Ecto neural progenitor cell (in vitro differentiated cells): Measurements from ENCODE around the gene DLGAP3.

Experiments used
- DNase-seq: peaks from one replicate; pipeline ENCODE4 v3.0.0-alpha.2; 2018; ENCODE audit warnings: low spot score

DLGAP3 gene

GRCh38 chr1:34904236-34905097 is 25.0 kb downstream of the DLGAP3 start:
- no peak for DNase-seq

GRCh38 chr1:34901919-34902318 is 27.5 kb downstream of the DLGAP3 start:
- DNase-seq: no peak

DNA sequence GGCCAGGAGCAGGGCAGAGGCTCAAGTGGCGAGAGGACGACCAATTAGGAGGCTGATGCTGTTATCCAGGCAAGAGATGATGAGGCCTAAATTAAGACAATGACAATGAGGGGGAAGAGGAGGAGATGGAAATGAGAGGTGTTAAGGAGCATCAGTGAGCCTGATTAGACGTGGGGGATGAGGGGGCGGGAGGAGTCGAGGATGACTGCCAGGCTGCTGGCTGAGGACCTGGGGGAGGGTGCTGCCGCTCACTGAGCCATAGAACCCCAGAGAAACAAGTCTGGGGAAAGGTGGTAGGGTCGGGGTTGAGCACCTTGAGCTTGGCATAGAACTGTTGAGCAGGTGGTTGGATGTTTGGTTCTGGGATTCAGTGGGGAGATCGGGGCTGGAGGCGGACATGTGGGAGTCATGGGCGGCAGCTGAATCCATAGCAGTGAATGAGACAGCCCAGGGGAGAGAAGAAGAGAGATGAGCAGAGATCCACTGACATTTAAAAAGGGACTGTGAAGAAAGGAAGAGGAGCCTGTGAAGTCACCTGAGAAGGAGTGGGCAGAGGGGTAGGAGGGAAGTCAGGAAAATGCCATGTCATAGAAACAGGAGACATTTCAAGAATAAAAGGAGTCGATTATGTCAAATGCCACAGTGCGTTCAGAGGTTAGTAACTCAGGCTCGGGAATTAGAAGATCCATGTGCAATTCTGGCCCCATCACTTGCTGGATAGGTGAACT is 28.5 kb downstream of the DLGAP3 start:
- no peak for DNase-seq

DNA sequence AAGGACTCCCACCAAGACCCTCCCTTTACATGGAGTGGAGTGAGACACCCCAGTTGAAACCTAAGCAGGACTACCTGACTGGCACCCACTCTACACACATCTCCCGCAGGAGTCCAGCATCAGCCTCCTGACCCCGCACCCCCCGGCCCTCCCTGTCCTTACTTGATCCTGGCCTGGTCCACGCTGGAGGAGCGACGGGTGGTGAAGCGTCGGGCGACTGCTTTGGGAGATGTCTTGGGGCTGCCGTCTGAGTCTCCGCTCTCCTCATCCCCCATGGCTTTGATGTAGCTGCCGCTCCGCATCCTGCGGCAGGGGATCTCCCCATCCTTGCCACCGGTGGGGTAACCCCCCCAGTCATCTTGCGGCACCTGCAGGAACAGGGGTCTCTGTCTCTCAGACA is 29.5 kb downstream of the DLGAP3 start:
- DNase-seq: no peak

- DNase-seq: no peak
Measured at GRCh38 chr1:34899471-34899870, 30.0 kb downstream of the DLGAP3 start.

GRCh38 chr1:34898330-34898761 is 31.1 kb downstream of the DLGAP3 start:
- no peak for DNase-seq

GRCh38 chr1:34896612-34897011 is 32.8 kb downstream of the DLGAP3 start:
- no peak for DNase-seq

- DNase-seq: no peak
Measured at GRCh38 chr1:34889705-34890104, 39.7 kb downstream of the DLGAP3 start.

DNA sequence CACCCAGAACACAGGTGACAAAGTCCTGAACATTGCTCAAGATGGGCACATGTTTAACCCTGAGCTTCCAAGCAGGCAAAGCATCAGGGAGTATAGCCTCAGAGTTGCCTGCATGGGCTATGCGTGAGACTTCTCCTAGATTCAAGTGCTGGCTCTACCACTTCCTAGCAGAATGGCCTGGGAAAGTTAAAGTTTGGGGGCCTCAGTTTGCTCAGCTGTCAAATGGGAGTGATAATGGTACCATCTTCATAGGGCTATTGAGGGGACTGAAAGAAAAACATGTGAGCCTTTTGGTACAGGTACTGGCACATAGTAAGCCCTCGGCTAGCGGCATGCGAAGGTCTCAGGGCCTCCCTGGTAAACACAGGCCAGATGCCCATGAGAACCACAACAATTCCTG is 41.9 kb downstream of the DLGAP3 start:
- DNase-seq: no peak

DNA sequence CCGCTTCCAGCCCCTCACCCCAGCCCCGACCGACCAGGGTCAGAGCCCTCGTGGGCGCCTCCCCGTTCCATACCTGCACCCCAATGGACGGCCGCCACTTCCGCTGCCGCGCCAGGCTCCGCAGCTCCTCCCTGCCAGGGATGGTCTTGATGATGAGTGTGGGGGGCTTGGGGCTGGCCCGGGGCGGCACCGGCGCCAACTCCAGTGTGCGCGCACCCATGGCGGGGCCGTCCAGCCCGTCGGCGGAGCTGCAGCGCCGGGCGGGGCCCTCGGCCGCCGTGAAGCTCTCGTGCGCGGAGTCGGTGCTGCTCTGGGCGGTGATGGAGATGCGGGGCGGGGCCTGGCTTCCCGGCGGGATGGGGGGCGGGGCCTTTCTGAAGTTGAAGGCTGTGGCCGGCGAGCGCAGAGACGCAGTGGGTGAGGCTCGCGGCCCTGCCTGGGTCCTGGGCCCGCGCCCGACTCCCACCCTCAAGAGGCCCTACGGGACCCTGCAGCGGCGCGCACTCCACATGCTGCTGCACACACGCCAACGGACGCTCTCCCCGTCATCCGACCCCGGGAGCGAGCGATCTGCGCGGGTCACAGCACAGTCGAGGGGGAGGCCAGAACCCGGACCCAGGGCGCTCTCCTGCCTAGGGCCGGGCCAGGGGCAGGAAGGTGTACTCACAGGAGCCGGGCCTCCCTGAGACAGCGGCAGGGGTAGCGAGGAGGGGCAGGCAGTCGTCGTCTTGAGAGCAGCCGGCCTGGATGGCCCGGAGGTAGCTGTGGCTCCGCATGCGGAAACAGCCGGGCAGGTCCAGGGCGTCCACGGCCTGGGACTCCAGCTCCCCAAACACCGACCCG is 43.8 kb downstream of the DLGAP3 start:
- peak; percentile 80 for DNase-seq

DNA sequence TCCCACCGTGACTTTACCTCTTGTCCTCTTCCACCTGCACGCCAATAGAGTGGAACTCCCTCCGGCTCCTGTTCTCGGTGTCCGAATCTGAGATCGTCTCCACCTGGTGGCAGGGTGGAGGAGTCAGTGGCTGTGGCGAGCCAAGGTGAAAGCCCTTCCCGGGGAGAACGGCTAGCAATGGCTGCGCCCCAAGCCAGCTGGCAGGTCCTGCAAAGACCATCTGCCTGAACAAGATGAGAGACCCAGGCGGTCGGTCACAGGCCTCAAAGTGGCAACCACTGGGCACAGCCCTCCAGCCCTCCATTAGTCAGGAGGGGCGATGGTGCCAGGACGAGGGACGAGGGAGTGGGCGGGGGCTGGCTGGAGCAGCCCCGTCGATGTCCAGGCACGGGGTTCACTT is 44.5 kb downstream of the DLGAP3 start:
- no peak for DNase-seq

DNA sequence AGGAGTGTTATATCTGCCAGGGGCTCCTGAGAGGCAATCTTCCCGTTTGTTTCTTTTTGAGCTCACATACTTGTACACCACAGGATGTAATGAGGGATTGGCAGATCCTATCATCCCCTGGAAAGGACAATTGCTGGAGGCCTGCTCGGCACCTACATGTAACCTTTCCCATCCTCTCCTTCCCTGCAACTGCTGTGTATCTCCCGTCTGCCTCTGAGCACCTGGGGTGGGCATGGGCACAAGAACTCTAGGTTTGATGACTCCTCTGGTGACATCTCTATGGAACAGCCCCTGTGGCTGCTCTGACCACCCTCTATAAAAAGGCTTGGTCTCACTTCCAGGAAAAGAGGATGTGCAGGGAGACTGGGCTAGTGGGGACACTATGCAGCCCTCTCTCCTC is 44.9 kb downstream of the DLGAP3 start:
- DNase-seq: no peak

- DNase-seq: no peak
Measured at GRCh38 chr1:34879230-34879629, 50.2 kb downstream of the DLGAP3 start.

DNA sequence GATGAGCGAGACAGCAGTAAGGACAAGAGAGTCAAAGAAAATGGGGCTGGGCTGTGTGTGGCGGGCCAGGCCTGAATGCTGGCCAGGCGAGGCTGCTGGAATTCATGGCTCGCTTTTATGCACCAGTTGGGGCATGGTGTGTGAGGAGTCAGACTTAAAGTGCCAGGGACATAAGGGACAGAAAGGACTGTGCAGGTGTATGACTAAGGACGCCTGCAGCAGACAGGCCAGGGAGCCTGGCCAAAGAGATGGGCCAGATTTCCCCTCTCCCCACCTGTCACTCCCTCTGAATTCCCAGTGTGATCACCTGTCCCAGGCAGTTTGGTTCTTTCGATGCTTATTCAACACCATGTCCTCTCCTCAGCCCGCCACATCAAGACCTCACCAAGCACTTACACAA is 53.0 kb downstream of the DLGAP3 start:
- no peak for DNase-seq

- DNase-seq: no peak
Measured at GRCh38 chr1:34874296-34874952, 55.0 kb downstream of the DLGAP3 start.

GRCh38 chr1:34872133-34872503 is 57.3 kb downstream of the DLGAP3 start:
- no peak for DNase-seq

- DNase-seq: no peak
Measured at GRCh38 chr1:34871443-34872132, 57.9 kb downstream of the DLGAP3 start.

DNA sequence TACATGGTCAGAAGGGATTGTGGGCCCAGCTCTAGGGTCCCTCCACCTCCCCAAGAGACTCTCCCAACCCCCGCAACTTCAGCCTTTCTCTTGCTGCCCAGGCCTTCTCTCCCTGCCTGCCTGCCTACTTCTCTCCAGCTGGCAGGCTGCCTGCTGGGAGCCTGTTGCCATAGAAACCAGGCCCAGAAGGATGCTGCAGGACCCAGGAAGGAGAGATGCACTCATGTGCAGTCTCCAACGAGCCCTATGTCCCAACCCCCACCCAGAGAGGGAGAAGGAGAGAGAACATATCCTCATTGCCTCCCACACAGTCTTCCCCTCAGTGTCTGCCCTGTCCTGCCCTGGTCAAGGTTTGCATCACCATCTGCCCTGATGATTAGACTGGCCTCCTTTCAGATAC is 59.1 kb downstream of the DLGAP3 start:
- no peak for DNase-seq

GRCh38 chr1:34869760-34870159 is 59.7 kb downstream of the DLGAP3 start:
- DNase-seq: no peak

GRCh38 chr1:34868230-34869049 is 61.0 kb downstream of the DLGAP3 start:
- no peak for DNase-seq

- DNase-seq: no peak
Measured at GRCh38 chr1:34867415-34867814, 62.0 kb downstream of the DLGAP3 start.
